ENCODE measurements around the gene PPIL4. TPM values are rescaled to one million over a fixed set of nuclear protein-coding genes. Genes with fewer than 3 reads are reported as not detected.

PPIL4 gene
- total and polyA plus RNA-seq, 2 donors (not counting 1 experiment from before 2014, with no cell fraction given): 3.1 to 34.3 TPM

GRCh38 chr6:149500096-149500495 lies 45.7 kb downstream of the PPIL4 start:
- Mint-ChIP-seq H3K4me1 (peaks cover 46% of the 10 kb centered on the region), H3K9me3 (ENCODE audit: insufficient read depth) (no peaks in the 10 kb centered on the region), H3K27me3 (no peaks in the 10 kb centered on the region), H3K27ac (peak overlapping the region; percentile 76), H3K4me3 (peak overlapping the region; percentile 16)
- no CpG with 5 or more reads among the region's 1 CpG for WGBS (ENCODE audit: insufficient coverage)
- intact Hi-C loops (cut with micrococcal nuclease): no loop called here
- H3K9me3 ChIP-seq (ENCODE audit: control extremely low read depth in 1 of 3, control insufficient read depth in 2 of 3, insufficient read depth in 1 of 3, low read length in 2 of 3): no peaks in the 10 kb centered on the region
- ATAC-seq (ENCODE audit: low read depth) (no peak), DNase-seq (no peak)
- H3K36me3 ChIP-seq (replicated peaks in 1 of 2; ENCODE audit: control extremely low read depth in 1 of 2, control insufficient read depth in 1 of 2, extremely low read depth in 1 of 2, insufficient read depth in 2 of 2, low read length in 1 of 2): peaks cover 4 to 14% of the 10 kb centered on the region in 2 experiments
- no peak overlapping the region for H3K4me2 ChIP-seq (replicated peaks; ENCODE audit: low read depth, low read length, poor library complexity, severe bottlenecking)
- CTCF ChIA-PET: interaction anchor here (1.0 to 2.7 kb wide), 4 partner anchors 15 to 38 kb away, joined by 3 to 12 read pairs (median 4); partner anchors contain the start of gene ZC3H12D
- peaks cover 14% of the 10 kb centered on the region for H3K79me2 ChIP-seq (ENCODE audit: control insufficient read depth, insufficient read depth, low read length)
- POLR2A ChIA-PET: no interaction called here
- no peak overlapping the region for H2AFZ ChIP-seq (ENCODE audit: insufficient read depth, low read depth, low read length, poor library complexity, severe bottlenecking)
- H4K20me1 ChIP-seq (ENCODE audit: control insufficient read depth, insufficient read depth, low read length, poor library complexity, severe bottlenecking): no peaks in the 10 kb centered on the region
- H3K9ac ChIP-seq (ENCODE audit: low read length): no peak overlapping the region
- no peak overlapping the region for H3K4me3 ChIP-seq (ENCODE audit: control extremely low read depth in 1 of 5, extremely low read depth in 1 of 5, insufficient read depth in 1 of 5, low read depth in 2 of 5, low read length in 4 of 5)
- peak overlapping the region in 1 of 2 donors; percentile 8 for H3K27ac ChIP-seq (ENCODE audit: low read length in 2 of 2)
- H3K4me1 ChIP-seq (ENCODE audit: control insufficient read depth in 2 of 2, insufficient read depth in 2 of 2, low read length in 2 of 2): peaks cover 17 to 18% of the 10 kb centered on the region in 2 donors
- H3K27me3 ChIP-seq (replicated peaks in 1 of 4; ENCODE audit: control extremely low read depth in 1 of 4, control insufficient read depth in 3 of 4, insufficient read depth in 4 of 4, low read length in 3 of 4): no peaks in the 10 kb centered on the region
- no peak for TF ChIP-seq EZH2 (IDR thresholded peaks at IDR 0.05; ENCODE audit: borderline replicate concordance, insufficient read depth, low read depth, low read length, poor library complexity, severe bottlenecking)
- no peak for TF ChIP-seq CTCF (IDR thresholded peaks at IDR 0.05)

- POLR2A ChIA-PET: no interaction called here
- CTCF ChIA-PET: interaction anchor here (1.1 to 2.7 kb wide), 2 partner anchors 18 to 67 kb away, joined by 3 to 12 read pairs; no protein-coding TSS in a partner anchor
- Histone ChIP-seq H3K27me3 (replicated peaks in 1 of 4; ENCODE audit: control extremely low read depth in 1 of 4, control insufficient read depth in 3 of 4, insufficient read depth in 4 of 4, low read length in 3 of 4) (no peaks in the 10 kb centered on the region), H3K4me2 (replicated peaks; ENCODE audit: low read depth, low read length, poor library complexity, severe bottlenecking) (no peak overlapping the region), H3K36me3 (replicated peaks in 1 of 2; ENCODE audit: control extremely low read depth in 1 of 2, control insufficient read depth in 1 of 2, extremely low read depth in 1 of 2, insufficient read depth in 2 of 2, low read length in 1 of 2) (peaks cover 0 to 8% of the 10 kb centered on the region in 2 experiments), H3K79me2 (ENCODE audit: control insufficient read depth, insufficient read depth, low read length) (peaks cover 18% of the 10 kb centered on the region), H3K9me3 (ENCODE audit: control extremely low read depth in 1 of 3, control insufficient read depth in 2 of 3, insufficient read depth in 1 of 3, low read length in 2 of 3) (no peaks in the 10 kb centered on the region), H3K9ac (ENCODE audit: low read length) (no peak overlapping the region), H3K27ac (ENCODE audit: low read length in 2 of 2) (peak overlapping the region in 1 of 2 donors; percentile 21), H3K4me1 (ENCODE audit: control insufficient read depth in 2 of 2, insufficient read depth in 2 of 2, low read length in 2 of 2) (peaks cover 26 to 27% of the 10 kb centered on the region in 2 donors), H2AFZ (ENCODE audit: insufficient read depth, low read depth, low read length, poor library complexity, severe bottlenecking) (no peak overlapping the region), H4K20me1 (ENCODE audit: control insufficient read depth, insufficient read depth, low read length, poor library complexity, severe bottlenecking) (no peaks in the 10 kb centered on the region), H3K4me3 (ENCODE audit: control extremely low read depth in 1 of 5, extremely low read depth in 1 of 5, insufficient read depth in 1 of 5, low read depth in 2 of 5, low read length in 4 of 5) (no peak overlapping the region)
- ATAC-seq (ENCODE audit: low read depth) (no peak), DNase-seq (no peak)
- H3K4me3 Mint-ChIP-seq: no peak overlapping the region
- no peak for TF ChIP-seq CTCF (IDR thresholded peaks at IDR 0.05)
- TF ChIP-seq EZH2 (IDR thresholded peaks at IDR 0.05; ENCODE audit: borderline replicate concordance, insufficient read depth, low read depth, low read length, poor library complexity, severe bottlenecking): no peak
- H3K27me3 Mint-ChIP-seq: no peaks in the 10 kb centered on the region
- 80% methylated on average over 1 of the region's 3 CpGs for WGBS (ENCODE audit: insufficient coverage)
- no peaks in the 10 kb centered on the region for H3K9me3 Mint-ChIP-seq (ENCODE audit: insufficient read depth)
- intact Hi-C loops (cut with micrococcal nuclease): no loop called here
- peak overlapping the region; percentile 74 for H3K27ac Mint-ChIP-seq
- H3K4me1 Mint-ChIP-seq: peaks cover 55% of the 10 kb centered on the region
These were observed 46.8 kb downstream of the PPIL4 start for GRCh38 chr6:149499066-149499465.

Measured in B cell (primary cell).